Endothelial cell of umbilical vein (primary cell): ENCODE results near the gene PPP4R1. TPM values are rescaled to one million over a fixed set of nuclear protein-coding genes. Genes with fewer than 3 reads are reported as not detected.
"Not testable (repeated sequence)": the region's sequence is repeated elsewhere in the genome, so short reads cannot be mapped to it uniquely, and the experiment has no call there.

Experiments
- BruUV-seq: library from RNA; stranded (reverse); fragments of 400-500 nt; replicated peaks from 2 replicates; lab custom pipeline; 2021; lab: Mats Ljungman, UMichigan
- CTCF ChIA-PET: fragments of 300-600, 350-600 bp; sonication (Branson Sonifier 250); formaldehyde crosslinking; loops from one replicate; lab custom pipeline; 2021; ENCODE audit warnings: antibody characterized with exemption, inconsistent platforms; lab: Charles Lee
- POLR2A ChIA-PET: fragments of 300-600, 350-600 bp; sonication (Branson Sonifier 250); formaldehyde crosslinking; loops from one replicate; lab custom pipeline; 2021; ENCODE audit warnings: antibody characterized with exemption, inconsistent platforms; lab: Charles Lee
- DNase-seq: peaks from one replicate; pipeline ENCODE4 v3.0.0-alpha.2; 2011; ENCODE audit warnings: low read depth, low spot score
- FAIRE-seq: peaks from 2 replicates; lab custom pipeline; 2011; peaks lifted over from hg19 to GRCh38; lab: Jason Lieb, UNC
- H2AFZ ChIP-seq: 2 replicates; pipeline ENCODE4 v1.6.0; 2012; ENCODE audit warnings: low read depth, low read length, control low read depth, inconsistent platforms
- H3K27ac ChIP-seq: 2 replicates; pipeline ENCODE4 v1.5.1; 2011; ENCODE audit warnings: low read depth, mild to moderate bottlenecking, control low read depth, low read length, moderate library complexity; ENCODE audit not compliant: insufficient read depth
- H3K27me3 ChIP-seq, 2 experiments: 2 replicates each; pipeline versions ENCODE4 v1.6.0 to v1.6.1; 2011; ENCODE audit warnings: low read length in 2 of 2, mixed read lengths in 1 of 2; ENCODE audit not compliant: control insufficient read depth in 2 of 2, insufficient read depth in 2 of 2
- H3K36me3 ChIP-seq, 2 experiments: 2 replicates in 1 of 2; 3 replicates in 1 of 2; pipeline ENCODE4 v1.5.1; 2011; ENCODE audit warnings: low read length in 2 of 2, mild to moderate bottlenecking in 1 of 2, moderate library complexity in 1 of 2; ENCODE audit not compliant: control insufficient read depth in 2 of 2, insufficient read depth in 2 of 2; ENCODE audit errors: extremely low read depth in 1 of 2
- H3K4me1 ChIP-seq: 3 replicates; pipeline ENCODE4 v1.5.1; 2011; ENCODE audit warnings: mild to moderate bottlenecking, low read length; ENCODE audit not compliant: control insufficient read depth, insufficient read depth; ENCODE audit errors: extremely low read depth
- H3K4me2 ChIP-seq: 2 replicates; pipeline ENCODE4 v1.6.1; 2011; ENCODE audit warnings: low read length, control low read depth, mixed read lengths; ENCODE audit not compliant: insufficient read depth
- H3K4me3 ChIP-seq, 3 experiments: fragments of 200-600 bp in 1 of 3; sonication (generic), shearing (Covaris generic) in 1 of 3; replicated peaks in 1 of 3; 2 replicates each; pipeline ENCODE4 v1.5.1; 2011 to 2016; ENCODE audit warnings: control low read depth in 3 of 3, low read length in 3 of 3, mild to moderate bottlenecking in 2 of 3, inconsistent platforms in 1 of 3, low read depth in 1 of 3, moderate library complexity in 1 of 3; ENCODE audit not compliant: insufficient read depth in 1 of 3
- H3K79me2 ChIP-seq: 2 replicates; pipeline ENCODE4 v1.6.0; 2012; ENCODE audit warnings: low read length, inconsistent platforms; ENCODE audit not compliant: control insufficient read depth, insufficient read depth
- H3K9ac ChIP-seq: replicated peaks from 2 replicates; pipeline ENCODE3; 2011; ENCODE audit warnings: low read length, control low read depth; ENCODE audit not compliant: insufficient read depth; ENCODE audit errors: extremely low read depth
- H3K9me1 ChIP-seq: replicated peaks from 3 replicates; pipeline ENCODE4 v1.6.0; 2011; ENCODE audit warnings: mild to moderate bottlenecking, low read length; ENCODE audit not compliant: control insufficient read depth, insufficient read depth; ENCODE audit errors: extremely low read depth
- H3K9me3 ChIP-seq: replicated peaks from 2 replicates; pipeline ENCODE4 v1.5.1; 2012; ENCODE audit warnings: low read length, inconsistent platforms; ENCODE audit not compliant: control insufficient read depth, insufficient read depth
- H4K20me1 ChIP-seq: replicated peaks from 2 replicates; pipeline ENCODE3; 2011; ENCODE audit warnings: mild to moderate bottlenecking, low read length; ENCODE audit not compliant: control insufficient read depth, insufficient read depth; ENCODE audit errors: extremely low read depth
- MAX ChIP-seq: IDR thresholded peaks from 2 replicates; pipeline ENCODE4 v1.6.1; 2011; ENCODE audit not compliant: insufficient read depth, insufficient read length
- POLR2AphosphoS5 ChIP-seq: IDR thresholded peaks from 2 replicates; pipeline ENCODE4 v1.6.1; 2012; ENCODE audit warnings: low read depth, mild to moderate bottlenecking, control low read depth, low read length, moderate library complexity; ENCODE audit not compliant: insufficient read depth
- dilution Hi-C: fragments of 300-500 bp; cut with MboI; formaldehyde crosslinking; loops from one replicate; pipeline ENCODE4 v1.15.0; 2019; ENCODE audit warnings: low sequenced_read_pairs; ENCODE audit not compliant: extremely low pct_ligation_motif_present
- intact Hi-C: fragments of 100-400 bp; cut with micrococcal nuclease; formaldehyde crosslinking; loops from one replicate; pipeline ENCODE4 v1.10.0; 2022
- polyA plus RNA-seq, 4 experiments: library from polyadenylated mRNA; depleted of rRNA in 3 of 4; stranded (reverse) in 3 of 4; unstranded in 1 of 4; fragments of >200 nt; gene quantifications; 2 replicates each; pipeline versions ENCODE4 v1.2.1 to v1.2.3, GENCODE V29; 2011 to 2012; ENCODE audit warnings: missing spikeins in 1 of 4
- total RNA-seq: library from RNA; stranded (reverse); gene quantifications from 2 replicates; pipeline ENCODE4 v1.2.3, GENCODE V29; 2021

PPP4R1 gene
- total and polyA plus RNA-seq, 2 donors (not counting 3 experiments of a cell fraction or from before 2014, with no cell fraction given): 138 to 152 TPM

GRCh38 chr18:9641081-9641480 is 26.7 kb upstream of the PPP4R1 start:
- POLR2A ChIA-PET, H3K9ac ChIP-seq, H3K27ac ChIP-seq, BruUV-seq, H2AFZ ChIP-seq, H3K9me1 ChIP-seq, H3K79me2 ChIP-seq, H3K36me3 ChIP-seq, H3K4me2 ChIP-seq, DNase-seq, H4K20me1 ChIP-seq, H3K27me3 ChIP-seq, CTCF ChIA-PET, dilution Hi-C loops, FAIRE-seq, H3K4me3 ChIP-seq, intact Hi-C loops, H3K9me3 ChIP-seq: not testable (repeated sequence)
- H3K4me1 ChIP-seq: peaks cover 30% of the 10 kb centered on the region

DNA sequence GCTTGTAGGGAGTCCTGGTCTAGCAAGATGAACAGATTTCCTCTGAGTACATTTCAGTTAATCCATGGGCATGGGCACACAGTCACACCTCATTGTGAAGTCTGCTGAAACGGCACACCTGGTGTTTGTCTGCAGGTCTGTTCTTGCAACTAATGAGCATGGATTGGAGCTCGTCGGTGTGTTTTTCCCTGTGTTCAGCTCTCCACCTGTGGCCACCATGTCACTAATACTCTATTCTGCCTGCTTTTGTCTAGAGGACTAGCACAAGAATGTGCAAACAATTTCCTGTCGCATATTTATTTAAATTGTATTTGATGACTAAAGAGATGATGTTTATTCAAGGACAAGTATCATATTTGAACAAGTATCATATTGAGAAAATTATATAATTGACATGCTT is 24.5 kb upstream of the PPP4R1 start:
- CTCF ChIA-PET: interaction anchor here (1.0 to 1.7 kb wide), 2 partner anchors 19 to 64 kb away, joined by 3 to 5 read pairs; no protein-coding TSS in a partner anchor
- no peak overlapping the region for H3K27ac ChIP-seq
- no peak overlapping the region for H3K4me3 ChIP-seq
- H3K9me3 ChIP-seq: no peaks in the 10 kb centered on the region
- no peak for DNase-seq
- H3K9me1 ChIP-seq: no peaks in the 10 kb centered on the region
- H3K4me2 ChIP-seq: no peak overlapping the region
- intact Hi-C loops: no loop called here
- H3K27me3 ChIP-seq: no peaks in the 10 kb centered on the region
- no peaks in the 10 kb centered on the region for H4K20me1 ChIP-seq
- no peaks in the 10 kb centered on the region for H3K79me2 ChIP-seq
- H3K9ac ChIP-seq: no peak overlapping the region
- H3K4me1 ChIP-seq: peaks cover 25% of the 10 kb centered on the region
- peak overlapping the region; percentile 35 for H2AFZ ChIP-seq
- dilution Hi-C loops: no loop called here
- H3K36me3 ChIP-seq: no peaks in the 10 kb centered on the region
- FAIRE-seq: no peak
- POLR2A ChIA-PET: no interaction called here
- no TSS peak for BruUV-seq
- no peak for TF ChIP-seq POLR2AphosphoS5
- no peak for TF ChIP-seq MAX
